Keratinocyte (primary cell): ENCODE results near the gene YWHAQ. TPM values are rescaled to one million over a fixed set of nuclear protein-coding genes. Genes with fewer than 3 reads are reported as not detected.

Source experiments
- DNase-seq: peaks from one replicate; pipeline ENCODE4 v3.0.0-alpha.2; 2011; ENCODE audit warnings: low read depth, missing footprints, low spot score
- FAIRE-seq: peaks from 2 replicates; lab custom pipeline; 2011; peaks lifted over from hg19 to GRCh38; lab: Jason Lieb, UNC
- H2AFZ ChIP-seq: 2 replicates; pipeline ENCODE4 v1.6.0; 2012; ENCODE audit warnings: low read length, control low read depth, inconsistent platforms; ENCODE audit not compliant: control insufficient read depth
- H3K27ac ChIP-seq: 2 replicates; pipeline ENCODE4 v1.5.1; 2011; ENCODE audit warnings: low read length; ENCODE audit not compliant: control insufficient read depth, insufficient read depth
- H3K27me3 ChIP-seq: 3 replicates; pipeline ENCODE4 v1.6.0; 2011; ENCODE audit warnings: low read length; ENCODE audit not compliant: control insufficient read depth, insufficient read depth; ENCODE audit errors: extremely low read depth
- H3K36me3 ChIP-seq, 2 experiments: 2 replicates in 1 of 2; 3 replicates in 1 of 2; pipeline ENCODE4 v1.5.1; 2011; ENCODE audit warnings: low read length in 2 of 2, mild to moderate bottlenecking in 1 of 2; ENCODE audit not compliant: control insufficient read depth in 2 of 2, insufficient read depth in 2 of 2; ENCODE audit errors: extremely low read depth in 1 of 2
- H3K4me1 ChIP-seq: 3 replicates; pipeline ENCODE4 v1.5.1; 2011; ENCODE audit warnings: low read length; ENCODE audit not compliant: control insufficient read depth, insufficient read depth; ENCODE audit errors: extremely low read depth
- H3K4me2 ChIP-seq: 3 replicates; pipeline ENCODE4 v1.6.0; 2011; ENCODE audit warnings: low read depth, low read length; ENCODE audit not compliant: control insufficient read depth, insufficient read depth; ENCODE audit errors: extremely low read depth
- H3K4me3 ChIP-seq, 3 experiments: fragments of 200-600 bp in 1 of 3; sonication (generic) in 1 of 3; 2 replicates in 2 of 3; 3 replicates in 1 of 3; pipeline ENCODE4 v1.5.1; 2011 to 2016; ENCODE audit warnings: low read length in 3 of 3, mild to moderate bottlenecking in 3 of 3, control low read depth in 2 of 3, inconsistent platforms in 1 of 3, low read depth in 1 of 3, mixed read lengths in 1 of 3, mixed run types in 1 of 3, moderate library complexity in 1 of 3; ENCODE audit not compliant: control insufficient read depth in 2 of 3, insufficient read depth in 2 of 3; ENCODE audit errors: extremely low read depth in 1 of 3
- H3K79me2 ChIP-seq: 2 replicates; pipeline ENCODE4 v1.6.0; 2012; ENCODE audit warnings: low read length; ENCODE audit not compliant: control insufficient read depth, insufficient read depth
- H3K9ac ChIP-seq: 3 replicates; pipeline ENCODE4 v1.6.0; 2011; ENCODE audit warnings: low read length; ENCODE audit not compliant: control insufficient read depth, insufficient read depth; ENCODE audit errors: extremely low read depth
- H3K9me1 ChIP-seq: 3 replicates; pipeline ENCODE4 v1.6.0; 2011; ENCODE audit warnings: low read length; ENCODE audit not compliant: control insufficient read depth, insufficient read depth; ENCODE audit errors: extremely low read depth
- H3K9me3 ChIP-seq: 2 replicates; pipeline ENCODE4 v1.5.1; 2012; ENCODE audit warnings: low read depth, low read length; ENCODE audit not compliant: control insufficient read depth
- H4K20me1 ChIP-seq: 3 replicates; pipeline ENCODE4 v1.6.0; 2011; ENCODE audit warnings: low read length; ENCODE audit not compliant: control insufficient read depth, insufficient read depth; ENCODE audit errors: extremely low read depth
- CTCF ChIP-seq, 3 experiments: IDR thresholded peaks in 1 of 3; conservative IDR thresholded peaks in 1 of 3; optimal IDR thresholded peaks in 1 of 3; 2 replicates in 2 of 3; 3 replicates in 1 of 3; pipeline versions ENCODE3 to v1.5.1; 2011; ENCODE audit warnings: low read length in 3 of 3, mild to moderate bottlenecking in 3 of 3, moderate library complexity in 2 of 3, control low read depth in 1 of 3, inconsistent platforms in 1 of 3; ENCODE audit not compliant: insufficient read depth in 2 of 3; ENCODE audit errors: extremely low read depth in 1 of 3
- EZH2 ChIP-seq: IDR thresholded peaks from one replicate; pipeline ENCODE4 v1.6.1; 2012; ENCODE audit warnings: inconsistent platforms, mild to moderate bottlenecking, low read length, moderate library complexity
- dilution Hi-C: fragments of 300-500 bp; cut with MboI; formaldehyde crosslinking; loops from one replicate; pipeline ENCODE4 v1.7.0; 2020; ENCODE audit warnings: low sequenced_read_pairs; ENCODE audit not compliant: extremely low pct_ligation_motif_present
- polyA plus RNA-seq, 5 experiments: library from polyadenylated mRNA; depleted of rRNA in 3 of 5; stranded (reverse) in 3 of 5; stranded (forward) in 1 of 5; unstranded in 1 of 5; fragments of >200 nt; gene quantifications; 1 replicate in 1 of 5; 2 replicates in 3 of 5; 3 replicates in 1 of 5; pipeline versions ENCODE4 v1.2.1 to v1.2.3, GENCODE V29; 2011 to 2012; ENCODE audit warnings: missing spikeins in 2 of 5, low read depth in 1 of 5, low replicate concordance in 1 of 5
- small RNA-seq, 3 experiments: library from RNA; depleted of rRNA; stranded (forward); fragments of <200 nt; gene quantifications; one replicate each; pipeline ENCODE3, GENCODE V24; 2012; ENCODE audit warnings: low read depth in 3 of 3, low replicate concordance in 1 of 3; ENCODE audit not compliant: insufficient read length in 3 of 3

YWHAQ gene
- polyA plus RNA-seq, 1 donor (not counting 4 experiments of a cell fraction or from before 2014, with no cell fraction given), result 593 TPM

DNA sequence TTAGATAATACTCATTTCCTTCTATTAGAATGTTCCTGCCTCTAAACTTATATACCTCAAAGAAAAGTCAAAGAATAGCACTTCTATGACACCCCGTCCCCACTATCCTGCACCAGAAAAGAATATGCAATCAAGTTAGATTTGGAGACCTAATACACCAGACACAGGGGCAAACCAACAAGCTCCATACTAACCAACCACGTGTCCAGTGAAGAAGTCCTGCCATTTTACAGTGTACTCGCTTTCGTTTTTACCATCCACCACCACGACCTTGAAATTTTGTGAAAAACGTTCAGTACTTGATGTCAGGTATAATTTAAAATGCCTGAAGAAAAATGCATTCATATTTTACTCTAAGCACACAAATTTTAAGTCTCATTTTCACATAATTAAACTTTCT lies 94.3 kb downstream of the YWHAQ start:
- no peak overlapping the region for H3K4me2 ChIP-seq
- H3K79me2 ChIP-seq, result peaks cover 6% of the 10 kb centered on the region
- H3K36me3 ChIP-seq, result peaks cover 4 to 6% of the 10 kb centered on the region in 2 experiments
- no peak overlapping the region for H2AFZ ChIP-seq
- no peaks in the 10 kb centered on the region for H3K27me3 ChIP-seq
- no peaks in the 10 kb centered on the region for H3K9me1 ChIP-seq
- H3K4me3 ChIP-seq, result no peak overlapping the region
- TF ChIP-seq CTCF (optimal IDR thresholded peaks at IDR 0.05 in 1 of 3, IDR thresholded peaks at IDR 0.05 in 1 of 3, conservative IDR thresholded peaks at IDR 0.05 in 1 of 3; ENCODE audit: extremely low read depth in 1 of 3, insufficient read depth in 2 of 3, low read length in 3 of 3) (no peak), EZH2 (no peak)
- dilution Hi-C loops, result no loop called here
- H4K20me1 ChIP-seq, result no peaks in the 10 kb centered on the region
- no peak overlapping the region for H3K9ac ChIP-seq
- DNase-seq, result no peak
- no peak for FAIRE-seq
- peaks cover 8% of the 10 kb centered on the region for H3K4me1 ChIP-seq
- no peaks in the 10 kb centered on the region for H3K9me3 ChIP-seq
- no peak overlapping the region for H3K27ac ChIP-seq

- FAIRE-seq (no peak), DNase-seq (no peak)
- H3K27me3 ChIP-seq, result no peaks in the 10 kb centered on the region
- no peaks in the 10 kb centered on the region for H3K9me3 ChIP-seq
- H3K79me2 ChIP-seq, result peaks cover 2% of the 10 kb centered on the region
- dilution Hi-C loops, result no loop called here
- no peak overlapping the region for H3K27ac ChIP-seq
- H4K20me1 ChIP-seq, result no peaks in the 10 kb centered on the region
- H3K9me1 ChIP-seq, result no peaks in the 10 kb centered on the region
- H3K4me1 ChIP-seq, result peaks cover 8% of the 10 kb centered on the region
- no peak overlapping the region for H3K4me3 ChIP-seq
- no peak overlapping the region for H3K4me2 ChIP-seq
- H2AFZ ChIP-seq, result no peak overlapping the region
- H3K36me3 ChIP-seq, result peaks cover 4 to 6% of the 10 kb centered on the region in 2 experiments
- H3K9ac ChIP-seq, result no peak overlapping the region
- no peak for TF ChIP-seq EZH2
- TF ChIP-seq CTCF (optimal IDR thresholded peaks at IDR 0.05 in 1 of 3, IDR thresholded peaks at IDR 0.05 in 1 of 3, conservative IDR thresholded peaks at IDR 0.05 in 1 of 3; ENCODE audit: extremely low read depth in 1 of 3, insufficient read depth in 2 of 3, low read length in 3 of 3), result no peak
These were observed 95.6 kb downstream of the YWHAQ start for GRCh38 chr2:9535177-9535576.

Small RNA genes within 50 kb of the gene (small RNA-seq; reads per million reads assigned to genes)
- 0 reads per million in 3 experiments for gene RF00019

Other genes with a start within 250 kb of the YWHAQ start
- gene ITGB1BP1, start 207.5 kb downstream of the YWHAQ start, polyA plus RNA-seq, result 84.9 to 169 TPM (median 110 TPM) in 3 replicates
- 21.1 to 42.8 TPM (median 31.1 TPM) in 3 replicates for gene CPSF3, start 207.3 kb downstream of the YWHAQ start, polyA plus RNA-seq
- gene IAH1, start 156.4 kb downstream of the YWHAQ start, polyA plus RNA-seq, result 56.9 to 65.0 TPM (median 59.6 TPM) in 3 replicates
- gene ADAM17, start 75.2 kb downstream of the YWHAQ start, polyA plus RNA-seq, result 12.4 to 14.3 TPM (median 13.3 TPM) in 3 replicates
- 10.2 to 16.5 TPM (median 13.2 TPM) in 3 replicates for gene TAF1B, start 212.5 kb upstream of the YWHAQ start, polyA plus RNA-seq